HG03159 (cell line): ENCODE measurements around the gene BLNK.

Experiments used
- ATAC-seq: cut with Tn5 transposase; IDR thresholded peaks from one replicate; pipeline ENCODE4 v1.9.1; 2021; ENCODE audit warnings: mild to moderate bottlenecking, moderate library complexity; ENCODE audit not compliant: unreplicated experiment

Gene BLNK

GRCh38 chr10:96264938-96265337 is 6.4 kb downstream of the BLNK start:
- ATAC-seq: no peak

GRCh38 chr10:96263669-96264068 is 7.7 kb downstream of the BLNK start:
- no peak for ATAC-seq

- ATAC-seq: no peak
Observed at GRCh38 chr10:96263176-96263575, 8.2 kb downstream of the BLNK start.

DNA sequence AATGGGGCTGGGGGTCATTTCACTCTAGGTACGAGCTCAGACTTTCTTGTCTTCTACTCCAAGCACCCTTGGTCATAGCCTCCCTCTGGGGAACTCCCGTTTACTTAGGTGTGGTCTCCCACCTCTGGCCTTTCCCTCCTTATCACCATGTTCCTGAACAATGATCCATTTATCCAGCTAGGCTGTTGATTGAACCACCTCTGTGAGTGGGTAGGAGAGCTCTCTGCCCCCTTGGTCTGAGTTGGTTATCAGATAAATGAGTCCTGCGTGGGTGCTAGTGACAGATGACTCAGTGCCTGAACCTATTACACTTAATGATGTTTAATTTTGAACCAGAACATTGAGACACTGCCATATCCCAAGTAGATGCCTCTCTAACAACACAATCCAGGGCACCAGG is 9.4 kb downstream of the BLNK start:
- no peak for ATAC-seq

GRCh38 chr10:96261132-96261531 is 10.2 kb downstream of the BLNK start:
- no peak for ATAC-seq

- ATAC-seq: no peak
Observed at GRCh38 chr10:96260014-96260413, 11.4 kb downstream of the BLNK start.

DNA sequence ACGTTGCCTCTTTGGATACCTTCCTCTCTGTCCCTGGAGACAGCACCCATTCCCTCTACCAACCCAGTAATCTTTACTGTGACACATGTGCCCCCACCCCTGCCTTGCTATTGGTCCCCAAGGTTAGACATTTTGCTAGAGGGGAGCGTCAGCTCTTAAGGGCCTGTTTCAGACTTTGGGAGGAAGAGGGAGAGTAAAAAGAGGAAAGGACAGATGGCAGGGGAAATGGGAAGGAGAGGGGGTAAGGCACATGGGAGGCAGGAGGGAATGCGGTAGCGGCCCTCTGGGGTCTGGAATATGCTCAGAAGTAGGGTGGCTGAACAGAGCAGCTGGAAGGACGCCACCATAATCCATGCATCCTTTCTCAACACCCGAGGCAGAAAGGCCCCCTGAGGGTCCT is 12.2 kb downstream of the BLNK start:
- ATAC-seq: no peak

- no peak for ATAC-seq
Observed at GRCh38 chr10:96257944-96258343, 13.4 kb downstream of the BLNK start.

DNA sequence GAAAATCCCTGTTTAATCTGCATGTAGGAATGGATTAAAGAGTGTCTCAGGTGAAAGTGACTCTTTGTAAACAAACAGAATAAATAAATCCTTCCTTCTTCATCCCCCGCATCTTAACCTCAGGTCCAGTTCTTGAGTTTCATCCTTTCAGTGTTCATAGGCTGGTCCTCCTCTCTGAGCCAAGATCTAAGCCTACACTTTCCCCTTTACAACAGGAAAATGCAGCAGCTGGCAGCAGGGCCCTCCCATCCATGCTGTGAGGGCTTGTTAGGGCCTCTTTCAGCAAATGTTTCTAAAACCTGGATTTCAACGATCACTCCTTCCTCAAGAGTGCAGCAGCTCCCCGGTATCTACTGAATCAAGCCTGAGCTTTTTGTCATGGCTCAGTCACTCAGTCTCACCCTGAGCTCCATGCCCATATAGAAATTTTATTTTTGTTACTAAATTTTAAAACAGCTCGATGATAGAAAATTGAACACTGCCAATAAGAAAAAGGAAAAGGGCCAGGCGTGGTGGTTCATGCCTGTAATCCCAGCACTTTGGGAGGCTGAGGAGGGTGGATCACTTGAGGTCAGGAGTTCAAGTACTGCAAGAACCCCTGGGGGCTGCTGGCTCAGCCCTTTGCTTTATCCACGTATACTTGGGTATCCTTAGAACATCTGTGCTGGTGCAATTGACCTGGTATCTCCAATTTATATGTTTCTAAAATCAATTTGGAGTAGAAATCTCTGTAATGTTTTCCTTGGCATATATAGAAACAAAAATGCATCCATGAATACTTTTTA is 15.6 kb downstream of the BLNK start:
- ATAC-seq: no peak

DNA sequence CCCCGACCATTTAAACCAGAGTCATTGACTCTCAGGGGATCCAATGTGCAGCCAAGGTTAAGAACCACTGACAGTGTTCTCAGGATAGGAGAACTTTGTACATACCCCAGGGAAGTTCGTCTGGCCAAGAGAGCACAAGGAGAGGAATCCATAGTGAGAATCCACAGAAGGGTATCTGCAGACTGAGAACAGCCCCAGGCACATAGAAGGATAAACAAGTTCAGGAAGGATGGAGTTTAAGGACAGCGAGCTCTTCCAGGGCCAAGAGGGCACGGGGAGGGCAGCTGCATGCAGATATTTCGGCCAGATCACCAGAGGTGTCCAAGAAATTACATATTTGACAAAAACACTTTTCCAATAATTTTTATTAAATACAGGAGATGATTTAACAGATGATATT is 16.4 kb downstream of the BLNK start:
- ATAC-seq: no peak

GRCh38 chr10:96252730-96253129 is 18.6 kb downstream of the BLNK start:
- ATAC-seq: no peak

- no peak for ATAC-seq
Observed at GRCh38 chr10:96250349-96250748, 21.0 kb downstream of the BLNK start.

- ATAC-seq: no peak
Observed at GRCh38 chr10:96249264-96249663, 22.1 kb downstream of the BLNK start.

GRCh38 chr10:96244354-96244753 is 27.0 kb downstream of the BLNK start:
- peak; percentile 98 for ATAC-seq

- no peak for ATAC-seq
Observed at GRCh38 chr10:96243296-96243695, 28.1 kb downstream of the BLNK start.

- ATAC-seq: no peak
Observed at GRCh38 chr10:96242822-96243221, 28.5 kb downstream of the BLNK start.

DNA sequence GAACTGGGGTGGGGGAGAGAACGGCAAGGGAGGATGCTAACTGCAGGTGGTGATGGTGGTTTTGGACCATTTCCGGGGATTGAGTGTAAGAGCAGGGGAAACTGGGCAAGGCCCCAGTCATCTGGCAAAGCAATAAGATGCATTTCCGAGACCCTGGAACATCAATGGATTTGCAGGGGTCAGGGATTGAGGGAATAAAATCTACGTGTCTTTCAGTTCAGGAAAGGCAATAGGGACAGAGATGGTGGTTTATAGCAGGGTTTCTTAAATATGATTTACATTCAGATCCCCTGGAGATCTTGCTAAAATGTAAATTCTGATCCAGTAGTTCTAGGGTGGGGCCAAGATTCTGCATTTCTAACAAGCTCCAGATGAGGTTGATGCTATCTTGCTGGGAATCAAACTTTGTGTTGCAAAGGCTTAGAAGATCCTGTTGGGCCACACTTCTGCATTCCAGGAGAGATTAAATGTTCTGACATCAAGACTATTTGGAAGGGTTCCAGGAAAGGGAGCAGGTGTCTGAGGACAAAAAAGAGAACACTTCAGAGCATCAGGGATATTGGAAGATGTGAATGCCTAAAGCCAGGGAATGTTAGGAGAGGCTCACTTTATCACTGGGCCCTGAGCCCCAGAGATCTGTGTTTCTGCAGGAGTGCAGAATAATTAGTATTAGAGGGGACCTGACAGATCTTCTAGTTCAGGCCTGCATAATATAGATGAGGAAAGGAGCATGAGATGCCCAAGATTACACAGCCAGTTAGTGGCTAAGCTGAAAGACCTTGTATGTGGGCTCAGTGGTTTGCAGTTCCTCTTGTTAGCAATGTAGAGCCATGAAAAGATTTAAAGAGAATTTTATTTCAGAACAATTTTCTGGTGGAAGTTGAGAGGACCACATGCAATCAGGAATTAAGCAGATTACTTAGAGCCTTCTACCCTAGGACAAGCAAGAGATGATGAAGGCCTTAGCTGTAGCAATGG is 32.4 kb downstream of the BLNK start:
- ATAC-seq: no peak

GRCh38 chr10:96236876-96237275 is 34.5 kb downstream of the BLNK start:
- ATAC-seq: no peak

DNA sequence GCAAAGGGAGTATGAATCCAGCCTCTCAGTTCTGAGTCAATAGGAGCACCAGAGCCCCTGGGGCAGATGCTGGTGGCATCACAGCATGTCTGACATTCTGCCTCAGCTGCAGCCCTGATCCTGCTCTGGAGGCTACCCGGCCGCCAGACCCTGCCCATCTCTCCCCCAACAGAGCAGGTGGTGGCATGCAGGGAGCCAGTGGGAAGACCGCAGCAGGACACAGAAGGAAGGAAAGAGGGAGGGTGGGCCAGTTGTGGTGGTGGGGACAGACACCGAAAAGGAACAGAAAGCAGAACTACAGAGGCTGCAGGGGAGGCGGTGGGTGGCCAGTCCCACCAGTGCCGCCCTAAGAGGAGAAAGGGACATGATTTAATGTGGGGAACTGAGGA is 35.3 kb downstream of the BLNK start:
- ATAC-seq: no peak

DNA sequence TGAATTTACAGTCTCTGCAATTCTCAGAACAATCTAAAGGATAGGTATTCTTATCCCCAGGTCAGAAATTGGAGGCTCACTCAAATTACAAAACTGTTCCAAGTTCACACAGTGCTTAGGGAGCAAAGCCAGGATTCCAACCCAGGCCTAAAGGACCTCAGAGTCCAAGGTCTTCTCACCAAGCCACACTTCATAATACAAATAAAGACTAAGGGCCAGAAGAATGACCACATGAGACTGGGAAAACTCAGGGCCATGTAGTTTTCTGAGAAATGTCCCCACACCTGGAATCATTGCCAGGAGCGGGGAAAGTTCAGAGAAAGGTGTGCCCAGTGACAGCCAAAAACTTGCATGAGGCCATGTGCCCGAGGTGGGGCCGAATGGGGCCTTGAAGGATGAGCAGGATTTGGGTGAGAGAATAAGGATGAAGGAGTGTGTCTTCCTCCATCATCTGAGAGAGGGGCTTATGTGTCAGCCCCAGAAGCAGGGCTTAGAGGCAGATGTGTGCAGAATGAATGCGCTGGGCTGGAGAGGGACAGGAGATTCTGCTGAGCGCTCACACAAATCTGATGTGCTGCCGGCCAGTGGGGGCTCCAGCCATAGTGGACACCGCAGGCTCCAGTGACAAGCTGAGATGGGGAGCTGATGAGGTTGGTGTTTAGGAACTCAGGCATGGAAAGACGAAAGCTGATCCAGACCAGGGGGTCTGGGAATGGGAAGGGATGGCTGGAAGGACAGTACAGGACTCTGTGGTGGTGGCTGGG is 35.9 kb downstream of the BLNK start:
- no peak for ATAC-seq

DNA sequence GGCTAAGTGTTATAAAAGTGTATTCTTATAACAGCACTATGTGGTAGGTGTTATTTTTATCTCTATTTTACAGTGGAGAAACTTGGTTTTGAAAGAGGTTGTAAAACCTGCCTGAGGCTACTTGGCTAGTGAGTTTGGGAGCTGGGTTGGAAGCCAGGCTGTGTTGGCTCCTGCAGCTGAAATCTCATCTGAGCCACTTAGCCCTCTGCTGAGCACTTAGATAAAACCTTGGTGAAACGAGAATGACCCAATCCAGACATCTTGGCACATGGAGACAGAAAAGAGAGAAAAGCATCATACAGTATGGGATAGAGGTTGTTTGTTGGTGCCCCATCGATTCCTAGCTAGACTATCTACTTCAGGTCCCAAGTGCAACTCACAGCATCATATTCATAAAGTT is 37.4 kb downstream of the BLNK start:
- ATAC-seq: no peak
